HEK293 (cell line): Measurements from ENCODE around the gene CNDP2.

Experiments used
- SETDB1 ChIP-seq: IDR thresholded peaks from one replicate; pipeline ENCODE4 v1.6.1; 2017; ENCODE audit warnings: mild to moderate bottlenecking, low read length, moderate library complexity, mixed read lengths; ENCODE audit not compliant: insufficient read length
- ZFHX2 ChIP-seq: fragments of 450-650 bp; formaldehyde crosslinking; conservative IDR thresholded peaks from 2 replicates; pipeline ENCODE4 v1.5.1; 2016; ENCODE audit warnings: missing biosample characterization, missing genetic modification characterization
- ZNF138 ChIP-seq: fragments of 450-650 bp; formaldehyde crosslinking; IDR thresholded peaks from 2 replicates; pipeline ENCODE4 v1.5.1; 2016; ENCODE audit warnings: missing biosample characterization, missing genetic modification characterization, borderline replicate concordance
- ZNF391 ChIP-seq: fragments of 450-650 bp; formaldehyde crosslinking; IDR thresholded peaks from 2 replicates; pipeline ENCODE4 v1.5.1; 2016; ENCODE audit warnings: low read depth, missing biosample characterization, missing genetic modification characterization, borderline replicate concordance
- ZNF560 ChIP-seq: fragments of 450-650 bp; formaldehyde crosslinking; IDR thresholded peaks from 2 replicates; pipeline ENCODE4 v1.5.1; 2017; ENCODE audit warnings: missing biosample characterization, missing genetic modification characterization, borderline replicate concordance
- ZNF843 ChIP-seq: fragments of 450-650 bp; formaldehyde crosslinking; IDR thresholded peaks from 2 replicates; pipeline ENCODE4 v1.5.1; 2016; ENCODE audit warnings: missing biosample characterization, missing genetic modification characterization
- TF ChIP-seq, protein P1 (sequence below): fragments of 450-650 bp; formaldehyde crosslinking; IDR thresholded peaks from 2 replicates; pipeline ENCODE4 v1.5.1; 2016; ENCODE audit warnings: missing biosample characterization, missing genetic modification characterization
- TF ChIP-seq, protein P2 (sequence below): fragments of 450-650 bp; formaldehyde crosslinking; IDR thresholded peaks from 2 replicates; pipeline ENCODE4 v1.5.1; 2016; ENCODE audit warnings: missing biosample characterization, missing genetic modification characterization
- TF ChIP-seq, protein P3 (sequence below): fragments of 450-650 bp; formaldehyde crosslinking; IDR thresholded peaks from 2 replicates; pipeline ENCODE4 v1.5.1; 2017; ENCODE audit warnings: missing biosample characterization, missing genetic modification characterization

DNA sequence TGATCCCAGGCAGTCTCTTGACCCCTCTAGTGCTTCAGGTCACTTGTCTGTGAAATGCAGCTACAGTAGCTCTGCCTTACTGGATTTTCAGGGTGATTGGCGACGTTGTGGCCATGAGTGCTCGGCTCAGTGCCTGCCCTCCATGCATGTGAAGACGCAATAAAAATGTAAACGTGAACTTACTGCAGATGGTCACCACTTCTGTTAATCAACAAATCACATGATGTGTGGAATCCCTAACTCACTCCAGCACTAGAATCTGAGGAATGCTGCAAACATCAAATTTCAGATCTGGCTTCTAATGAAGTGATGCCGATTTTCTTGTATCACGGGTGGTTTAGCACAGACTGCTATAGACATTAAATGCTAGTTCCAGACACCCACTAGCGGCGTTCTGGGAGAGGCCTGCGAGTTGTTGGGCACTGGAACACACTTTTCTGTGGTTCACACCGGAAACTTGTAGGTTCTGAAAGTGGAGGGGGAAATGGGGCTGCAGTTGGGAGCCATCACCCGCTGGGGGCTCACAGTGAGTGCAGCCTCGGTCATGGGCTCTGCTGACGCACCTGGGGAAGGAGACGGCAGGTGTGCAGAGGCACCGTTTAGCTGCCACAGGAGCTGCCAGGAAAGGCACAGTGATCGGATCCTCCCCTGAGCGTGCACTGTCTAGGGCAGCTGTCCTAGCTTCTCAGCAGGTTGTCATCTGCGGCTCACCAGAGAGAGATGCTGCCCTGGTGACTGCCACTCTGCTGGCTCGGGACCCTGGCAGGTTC is 44.7 kb downstream of the CNDP2 start:
- TF ChIP-seq, protein P1, sequence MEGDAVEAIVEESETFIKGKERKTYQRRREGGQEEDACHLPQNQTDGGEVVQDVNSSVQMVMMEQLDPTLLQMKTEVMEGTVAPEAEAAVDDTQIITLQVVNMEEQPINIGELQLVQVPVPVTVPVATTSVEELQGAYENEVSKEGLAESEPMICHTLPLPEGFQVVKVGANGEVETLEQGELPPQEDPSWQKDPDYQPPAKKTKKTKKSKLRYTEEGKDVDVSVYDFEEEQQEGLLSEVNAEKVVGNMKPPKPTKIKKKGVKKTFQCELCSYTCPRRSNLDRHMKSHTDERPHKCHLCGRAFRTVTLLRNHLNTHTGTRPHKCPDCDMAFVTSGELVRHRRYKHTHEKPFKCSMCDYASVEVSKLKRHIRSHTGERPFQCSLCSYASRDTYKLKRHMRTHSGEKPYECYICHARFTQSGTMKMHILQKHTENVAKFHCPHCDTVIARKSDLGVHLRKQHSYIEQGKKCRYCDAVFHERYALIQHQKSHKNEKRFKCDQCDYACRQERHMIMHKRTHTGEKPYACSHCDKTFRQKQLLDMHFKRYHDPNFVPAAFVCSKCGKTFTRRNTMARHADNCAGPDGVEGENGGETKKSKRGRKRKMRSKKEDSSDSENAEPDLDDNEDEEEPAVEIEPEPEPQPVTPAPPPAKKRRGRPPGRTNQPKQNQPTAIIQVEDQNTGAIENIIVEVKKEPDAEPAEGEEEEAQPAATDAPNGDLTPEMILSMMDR (tag by site-specific recombination): no peak
- TF ChIP-seq, protein P2, sequence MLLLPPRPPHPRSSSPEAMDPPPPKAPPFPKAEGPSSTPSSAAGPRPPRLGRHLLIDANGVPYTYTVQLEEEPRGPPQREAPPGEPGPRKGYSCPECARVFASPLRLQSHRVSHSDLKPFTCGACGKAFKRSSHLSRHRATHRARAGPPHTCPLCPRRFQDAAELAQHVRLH: no peak
- no peak for TF ChIP-seq ZNF391
- TF ChIP-seq, protein P3, sequence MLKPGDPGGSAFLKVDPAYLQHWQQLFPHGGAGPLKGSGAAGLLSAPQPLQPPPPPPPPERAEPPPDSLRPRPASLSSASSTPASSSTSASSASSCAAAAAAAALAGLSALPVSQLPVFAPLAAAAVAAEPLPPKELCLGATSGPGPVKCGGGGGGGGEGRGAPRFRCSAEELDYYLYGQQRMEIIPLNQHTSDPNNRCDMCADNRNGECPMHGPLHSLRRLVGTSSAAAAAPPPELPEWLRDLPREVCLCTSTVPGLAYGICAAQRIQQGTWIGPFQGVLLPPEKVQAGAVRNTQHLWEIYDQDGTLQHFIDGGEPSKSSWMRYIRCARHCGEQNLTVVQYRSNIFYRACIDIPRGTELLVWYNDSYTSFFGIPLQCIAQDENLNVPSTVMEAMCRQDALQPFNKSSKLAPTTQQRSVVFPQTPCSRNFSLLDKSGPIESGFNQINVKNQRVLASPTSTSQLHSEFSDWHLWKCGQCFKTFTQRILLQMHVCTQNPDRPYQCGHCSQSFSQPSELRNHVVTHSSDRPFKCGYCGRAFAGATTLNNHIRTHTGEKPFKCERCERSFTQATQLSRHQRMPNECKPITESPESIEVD (tag by site-specific recombination): no peak
- TF ChIP-seq ZNF138 (tag by site-specific recombination): no peak
- TF ChIP-seq ZFHX2 (tag by site-specific recombination): no peak
- TF ChIP-seq SETDB1: no peak
- no peak for TF ChIP-seq ZNF560 (tag by site-specific recombination)
- no peak for TF ChIP-seq ZNF843 (tag by site-specific recombination)
